HepG2 (cell line): ENCODE results near the gene REEP2. TPM values are rescaled to one million over a fixed set of nuclear protein-coding genes. Genes with fewer than 3 reads are reported as not detected.

Source experiments
- ARID4A ChIP-seq: sonication (generic); formaldehyde crosslinking; IDR thresholded peaks from 2 replicates; pipeline ENCODE4 v1.5.0; 2020; ENCODE audit warnings: mild to moderate bottlenecking, missing genetic modification reagents, borderline replicate concordance
- DR1 ChIP-seq: sonication (generic); formaldehyde crosslinking; IDR thresholded peaks from 2 replicates; pipeline ENCODE4 v1.8.0; 2021; ENCODE audit warnings: mild to moderate bottlenecking, missing genetic modification reagents, inconsistent platforms
- MXD1 ChIP-seq: sonication (generic); formaldehyde crosslinking; IDR thresholded peaks from 2 replicates; pipeline ENCODE4 v1.4.0; 2020; ENCODE audit warnings: mild to moderate bottlenecking, missing genetic modification reagents
- RFX3 ChIP-seq: IDR thresholded peaks from 2 replicates; pipeline ENCODE4 v1.6.1; 2016; ENCODE audit warnings: missing biosample characterization, missing genetic modification reagents
- RFXAP ChIP-seq: sonication (generic); formaldehyde crosslinking; IDR thresholded peaks from 2 replicates; pipeline ENCODE4 v1.4.0; 2020; ENCODE audit warnings: missing genetic modification reagents, borderline replicate concordance
- SNAPC2 ChIP-seq: sonication (generic); formaldehyde crosslinking; IDR thresholded peaks from 2 replicates; pipeline ENCODE4 v1.8.1; 2022; ENCODE audit warnings: mild to moderate bottlenecking, missing genetic modification reagents
- ZNF30 ChIP-seq: sonication (generic); formaldehyde crosslinking; IDR thresholded peaks from 2 replicates; pipeline ENCODE4 v1.5.0; 2020; ENCODE audit warnings: mild to moderate bottlenecking, missing genetic modification reagents
- ZNF350 ChIP-seq: sonication (generic); formaldehyde crosslinking; IDR thresholded peaks from 2 replicates; pipeline ENCODE4 v1.4.0; 2020; ENCODE audit warnings: mild to moderate bottlenecking, low read depth, missing genetic modification reagents, borderline replicate concordance
- polyA plus RNA-seq, 8 experiments: library from polyadenylated mRNA; depleted of rRNA in 3 of 8; stranded (reverse) in 7 of 8; unstranded in 1 of 8; fragments of >200 nt; fragmentation: Illumina TruSeq in 4 of 8; extraction: Trizol in 4 of 8; gene quantifications; 2 replicates each; pipeline versions ENCODE4 v1.2.1 to v1.2.3, GENCODE V29; 2011 to 2016; ENCODE audit warnings: low read depth in 4 of 8, missing spikeins in 1 of 8, mixed read lengths in 1 of 8; ENCODE audit not compliant: insufficient read depth in 1 of 8
- total RNA-seq, 5 experiments: library from RNA; depleted of rRNA; stranded (reverse); fragments of >200 nt; fragmentation: Illumina TruSeq; extraction: Trizol; gene quantifications; 2 replicates each; pipeline ENCODE4 v1.2.3, GENCODE V29; 2016; ENCODE audit warnings: low read depth in 1 of 5
- TF ChIP-seq, protein P1 (sequence below): sonication (generic); formaldehyde crosslinking; IDR thresholded peaks from 2 replicates; pipeline ENCODE4 v1.8.1; 2023; ENCODE audit warnings: mild to moderate bottlenecking, missing genetic modification reagents

Gene REEP2
- total and polyA plus RNA-seq, 2 of the 13 experiments (the other 11 are each of a cell fraction or from before 2014, with no cell fraction given): 5.3 to 7.8 TPM

DNA sequence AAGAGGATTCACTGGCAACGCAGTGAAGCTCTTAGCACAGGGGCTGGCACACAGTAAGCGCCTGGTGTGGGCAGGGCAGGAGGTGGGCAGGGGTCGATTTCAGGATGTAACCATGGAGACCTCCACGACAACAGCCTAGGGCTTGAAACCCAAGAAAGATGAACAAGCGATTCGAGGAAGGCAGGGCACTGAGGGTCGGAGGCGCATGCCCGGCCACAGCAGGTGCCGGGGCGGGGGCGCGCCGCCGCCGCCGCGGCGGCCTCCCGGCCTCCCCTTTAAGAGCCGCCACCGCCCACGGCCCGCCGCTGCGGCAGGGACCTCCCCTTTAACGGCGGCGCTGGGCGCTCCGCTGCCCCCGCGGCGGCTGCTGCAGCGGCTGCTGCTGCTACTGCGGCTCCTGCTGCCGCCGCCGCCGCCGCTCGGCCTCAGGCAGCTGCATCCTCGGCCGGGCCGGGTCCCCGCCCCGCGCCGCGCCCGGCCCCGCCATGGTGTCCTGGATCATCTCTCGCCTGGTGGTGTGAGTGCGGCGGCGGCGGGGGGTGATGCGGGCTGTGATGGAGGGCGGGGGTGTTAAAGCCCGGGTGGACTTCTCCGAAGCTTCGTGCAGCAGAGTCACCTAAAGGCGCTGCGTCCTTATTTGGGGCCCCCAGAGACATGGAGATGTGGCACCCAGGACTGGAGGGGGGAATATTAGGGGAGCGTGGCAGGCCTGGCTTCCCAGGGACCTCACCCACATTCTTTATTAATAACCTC, at the start of gene REEP2 (continued):
- TF ChIP-seq RFX3: no peak
- TF ChIP-seq MXD1 (CRISPR knock-in tag): no peak
- TF ChIP-seq DR1: no peak
- TF ChIP-seq ZNF350 (CRISPR knock-in tag): no peak
- no peak for TF ChIP-seq SNAPC2 (CRISPR knock-in tag)
- TF ChIP-seq ARID4A (CRISPR knock-in tag): 0 out of 2 replicates have a peak, but pooled peaks have one; percentile 51
- no peak for TF ChIP-seq RFXAP
- TF ChIP-seq, protein P1, sequence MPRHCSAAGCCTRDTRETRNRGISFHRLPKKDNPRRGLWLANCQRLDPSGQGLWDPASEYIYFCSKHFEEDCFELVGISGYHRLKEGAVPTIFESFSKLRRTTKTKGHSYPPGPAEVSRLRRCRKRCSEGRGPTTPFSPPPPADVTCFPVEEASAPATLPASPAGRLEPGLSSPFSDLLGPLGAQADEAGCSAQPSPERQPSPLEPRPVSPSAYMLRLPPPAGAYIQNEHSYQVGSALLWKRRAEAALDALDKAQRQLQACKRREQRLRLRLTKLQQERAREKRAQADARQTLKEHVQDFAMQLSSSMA: no peak
- TF ChIP-seq ZNF30 (CRISPR knock-in tag): no peak
